ENCODE results near the gene CARD14. TPM values are rescaled to one million over a fixed set of nuclear protein-coding genes. Genes with fewer than 3 reads are reported as not detected.

CARD14 gene
- total RNA-seq, 1 experiment from 2014 or later: not detected

DNA sequence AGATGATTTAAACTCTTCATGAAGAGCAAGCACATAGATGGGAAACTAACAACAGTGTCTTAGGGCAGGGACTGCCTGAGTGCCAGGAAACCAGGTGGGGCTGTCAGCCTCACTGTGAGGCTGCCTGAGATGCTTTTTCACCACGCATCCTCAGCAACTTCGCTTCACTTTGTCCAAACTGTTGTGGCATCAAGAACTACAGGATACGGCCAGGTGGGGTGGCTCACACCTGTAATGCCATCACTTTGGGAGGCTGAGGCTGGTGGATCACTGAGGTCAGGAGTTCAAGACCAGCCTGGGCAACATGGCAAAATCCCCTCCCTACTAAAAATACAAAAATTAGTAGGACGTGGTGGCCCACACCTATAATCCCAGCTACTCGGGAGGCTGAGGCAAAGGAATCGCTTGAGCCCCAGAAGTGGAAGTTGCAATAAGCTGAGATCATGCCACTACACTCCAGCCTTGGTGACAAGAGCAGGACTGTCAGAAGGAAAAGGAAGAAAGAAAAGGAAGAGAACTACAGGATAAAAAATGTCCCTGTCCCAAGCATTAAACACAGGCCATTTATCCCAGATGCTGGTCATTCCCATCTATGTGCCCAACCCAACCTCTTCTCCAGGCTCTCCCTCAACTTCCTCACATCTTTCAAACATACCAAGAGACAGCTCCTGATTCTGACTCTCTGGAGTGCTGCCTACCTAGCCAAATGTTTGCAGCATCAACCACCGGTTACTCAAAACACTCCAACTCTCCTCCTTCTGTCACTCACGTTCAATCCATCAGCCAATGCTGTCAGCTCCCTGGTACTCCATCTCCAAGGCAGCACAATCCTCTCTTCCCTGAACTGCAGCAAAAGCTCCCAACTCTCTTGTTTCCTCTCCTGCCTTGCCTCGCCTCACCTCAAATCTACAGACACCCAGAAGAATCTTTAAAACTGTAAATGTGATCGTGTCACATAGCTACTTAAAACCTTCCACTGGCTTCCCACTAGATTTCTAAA is 24.5 kb upstream of the CARD14 start:
- peaks cover 63% of the 10 kb centered on the region for H3K36me3 Mint-ChIP-seq (ENCODE audit: insufficient read depth, unreplicated experiment)

DNA sequence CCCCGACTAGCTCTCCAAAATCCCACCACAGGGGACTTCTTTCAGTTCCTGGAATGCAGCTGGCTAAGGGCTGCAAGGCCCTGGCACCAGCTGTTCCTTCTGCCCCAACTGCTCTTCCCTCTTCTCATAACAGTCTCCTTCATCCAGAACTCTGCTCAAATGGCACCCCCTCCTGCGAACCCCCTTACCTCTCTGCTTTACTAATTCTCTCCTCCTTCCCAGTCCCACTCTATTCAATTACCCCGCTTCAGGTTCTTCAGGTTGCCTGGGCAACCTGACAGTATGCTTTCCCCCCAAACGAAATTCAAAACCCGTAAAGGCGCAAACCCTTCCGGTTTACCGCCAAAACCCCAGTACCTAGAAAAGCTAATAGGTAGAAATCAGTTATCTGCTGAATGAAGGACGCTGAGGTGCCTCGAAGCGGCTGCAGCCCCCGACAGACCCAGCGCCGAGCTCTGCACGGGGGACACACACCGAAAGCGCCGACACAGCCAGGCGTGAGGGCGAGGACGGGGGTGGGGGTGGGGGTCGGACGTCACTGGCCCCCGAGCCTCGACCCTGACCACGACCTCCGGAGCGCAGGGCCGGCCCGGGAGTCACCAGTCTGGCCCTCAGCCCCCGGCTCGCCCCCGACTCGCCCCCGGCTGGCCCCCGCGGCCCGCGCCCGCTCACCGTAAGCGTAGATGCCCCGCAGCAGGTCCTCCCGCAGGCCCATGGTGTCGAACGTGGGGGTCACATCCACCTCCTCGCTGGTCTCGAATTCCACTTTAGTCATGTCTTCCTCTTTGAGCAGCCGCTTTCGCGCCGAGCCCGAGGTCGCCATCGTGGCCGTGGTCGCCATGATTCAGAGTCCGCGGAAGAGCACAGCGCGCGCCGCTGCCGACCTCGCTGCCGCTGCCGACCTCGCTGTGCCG is 23.5 kb upstream of the CARD14 start:
- intact Hi-C loops (cut with micrococcal nuclease): loop anchor here (2.0 to 5.0 kb wide), 2 partner anchors 40 to 106 kb away; no protein-coding TSS in a partner anchor
- peaks cover 15% of the 10 kb centered on the region for H3K4me1 Mint-ChIP-seq (ENCODE audit: insufficient read depth, unreplicated experiment)
- H3K4me3 Mint-ChIP-seq (ENCODE audit: unreplicated experiment): peak overlapping the region; percentile 84
- no peaks in the 10 kb centered on the region for H3K9me3 Mint-ChIP-seq (ENCODE audit: unreplicated experiment)
- peaks cover 54% of the 10 kb centered on the region for H3K36me3 Mint-ChIP-seq (ENCODE audit: insufficient read depth, unreplicated experiment)
- no peaks in the 10 kb centered on the region for H3K27me3 Mint-ChIP-seq (ENCODE audit: insufficient read depth, unreplicated experiment)
- H3K27ac Mint-ChIP-seq (ENCODE audit: low read depth, unreplicated experiment): peak overlapping the region; percentile 62
- DNase-seq (ENCODE audit: unreplicated experiment): peak; percentile 6
- TF ChIP-seq, protein P1, sequence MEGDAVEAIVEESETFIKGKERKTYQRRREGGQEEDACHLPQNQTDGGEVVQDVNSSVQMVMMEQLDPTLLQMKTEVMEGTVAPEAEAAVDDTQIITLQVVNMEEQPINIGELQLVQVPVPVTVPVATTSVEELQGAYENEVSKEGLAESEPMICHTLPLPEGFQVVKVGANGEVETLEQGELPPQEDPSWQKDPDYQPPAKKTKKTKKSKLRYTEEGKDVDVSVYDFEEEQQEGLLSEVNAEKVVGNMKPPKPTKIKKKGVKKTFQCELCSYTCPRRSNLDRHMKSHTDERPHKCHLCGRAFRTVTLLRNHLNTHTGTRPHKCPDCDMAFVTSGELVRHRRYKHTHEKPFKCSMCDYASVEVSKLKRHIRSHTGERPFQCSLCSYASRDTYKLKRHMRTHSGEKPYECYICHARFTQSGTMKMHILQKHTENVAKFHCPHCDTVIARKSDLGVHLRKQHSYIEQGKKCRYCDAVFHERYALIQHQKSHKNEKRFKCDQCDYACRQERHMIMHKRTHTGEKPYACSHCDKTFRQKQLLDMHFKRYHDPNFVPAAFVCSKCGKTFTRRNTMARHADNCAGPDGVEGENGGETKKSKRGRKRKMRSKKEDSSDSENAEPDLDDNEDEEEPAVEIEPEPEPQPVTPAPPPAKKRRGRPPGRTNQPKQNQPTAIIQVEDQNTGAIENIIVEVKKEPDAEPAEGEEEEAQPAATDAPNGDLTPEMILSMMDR (IDR thresholded peaks at IDR 0.05; ENCODE audit: unreplicated experiment): no peak
- ChIA-PET POLR2A (interaction anchor here (0.6 to 2.3 kb wide), 15 partner anchors 13 to 803 kb away, joined by 3 to 20 read pairs (median 5); partner anchors contain the start of genes GAA and RNF213), CTCF (interaction anchor here (0.7 to 2.2 kb wide), 7 partner anchors 19 to 1953 kb away, joined by 3 to 14 read pairs (median 5); partner anchors contain the start of gene GAA)
- BruUV-seq (replicated peaks): no TSS peak

More for the DNA sequence above, 24.5 kb upstream of the CARD14 start:
- intact Hi-C loops (cut with micrococcal nuclease): loop anchor here (2.0 to 5.0 kb wide), 2 partner anchors 41 to 107 kb away; no protein-coding TSS in a partner anchor
- Mint-ChIP-seq H3K4me3 (ENCODE audit: unreplicated experiment) (peak overlapping the region; percentile 84), H3K27me3 (ENCODE audit: insufficient read depth, unreplicated experiment) (no peaks in the 10 kb centered on the region), H3K27ac (ENCODE audit: low read depth, unreplicated experiment) (peak overlapping the region; percentile 62), H3K9me3 (ENCODE audit: unreplicated experiment) (no peaks in the 10 kb centered on the region), H3K4me1 (ENCODE audit: insufficient read depth, unreplicated experiment) (peaks cover 10% of the 10 kb centered on the region)
- TF ChIP-seq, protein P1 (IDR thresholded peaks at IDR 0.05; ENCODE audit: unreplicated experiment): no peak
- TSS peak; percentile 32 for BruUV-seq (replicated peaks)
- CTCF ChIA-PET: interaction anchor here (0.9 to 2.2 kb wide), 8 partner anchors 18 to 140 kb away, joined by 3 to 14 read pairs (median 4); partner anchors contain the start of gene GAA
- POLR2A ChIA-PET: interaction anchor here (0.7 to 2.3 kb wide), 16 partner anchors 12 to 271 kb away, joined by 3 to 20 read pairs (median 6); partner anchors contain the start of genes GAA and RNF213
- no peak for DNase-seq (ENCODE audit: unreplicated experiment)

DNA sequence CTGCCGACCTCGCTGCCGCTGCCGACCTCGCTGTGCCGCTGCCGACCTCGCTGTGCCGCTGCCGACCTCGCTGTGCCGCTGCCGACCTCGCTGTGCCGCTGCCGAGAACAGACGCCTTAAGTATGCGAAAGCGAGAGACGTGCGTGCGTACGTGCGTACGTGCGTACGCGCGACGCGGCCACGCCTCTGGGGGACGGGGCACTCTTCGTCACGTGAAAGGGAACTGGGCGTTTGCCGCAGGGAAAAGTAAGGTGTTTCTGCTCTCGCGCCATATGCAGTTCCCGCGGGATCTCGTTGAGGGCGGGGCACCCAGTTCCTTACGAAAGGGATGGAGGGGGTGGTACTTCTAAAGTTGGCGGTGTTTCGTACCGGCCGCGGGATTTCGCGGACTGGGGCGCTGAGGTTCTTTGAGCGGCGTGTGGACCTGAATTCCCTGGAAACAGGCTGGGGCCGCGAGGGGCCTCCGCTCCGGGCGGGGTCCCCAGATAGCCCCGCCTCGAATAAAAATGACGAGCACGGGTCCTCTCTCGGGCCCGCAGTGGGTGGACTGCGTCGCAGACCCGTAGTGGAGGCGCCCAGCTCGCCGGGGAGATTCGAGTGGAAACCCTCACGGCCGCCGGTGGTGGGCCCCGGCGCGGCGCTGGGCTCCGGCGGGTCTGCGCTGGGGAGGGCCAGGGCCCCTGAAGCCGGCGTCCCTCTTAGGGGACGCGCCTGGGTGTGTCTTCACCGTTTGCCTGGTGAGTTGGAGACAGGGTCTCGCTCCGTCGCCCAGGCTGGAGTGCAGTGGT is 22.6 kb upstream of the CARD14 start, which contains the start of gene EIF4A3:
TSS of gene EIF4A3 (minus strand) at position 94 of the 788 bp plus-strand sequence. CDS start 167 bp downstream, outside the sequence.
- CTCF ChIA-PET: interaction anchor here (1.0 kb wide), 1 partner anchor 33 kb away, joined by 4 read pairs; no protein-coding TSS in a partner anchor
- DNase-seq (ENCODE audit: unreplicated experiment): peak; percentile 99
- Mint-ChIP-seq H3K27ac (ENCODE audit: low read depth, unreplicated experiment) (peak within 1 kb of the TSS; percentile 62), H3K9me3 (ENCODE audit: unreplicated experiment) (no peaks in the 10 kb centered on the region), H3K4me1 (ENCODE audit: insufficient read depth, unreplicated experiment) (peaks cover 17% of the 10 kb centered on the region), H3K36me3 (ENCODE audit: insufficient read depth, unreplicated experiment) (peaks cover 45% of the 10 kb centered on the region), H3K4me3 (ENCODE audit: unreplicated experiment) (peak within 1 kb of the TSS; percentile 84), H3K27me3 (ENCODE audit: insufficient read depth, unreplicated experiment) (no peaks in the 10 kb centered on the region)
- BruUV-seq (replicated peaks): TSS peak; percentile 74
- intact Hi-C loops (cut with micrococcal nuclease): loop anchor here (2.0 to 5.0 kb wide), 2 partner anchors 40 to 105 kb away; no protein-coding TSS in a partner anchor
- POLR2A ChIA-PET: interaction anchor here (0.6 to 1.9 kb wide), 9 partner anchors 19 to 1310 kb away, joined by 3 to 8 read pairs (median 4); partner anchors contain the start of gene SGSH
- TF ChIP-seq, protein P1 (IDR thresholded peaks at IDR 0.05; ENCODE audit: unreplicated experiment): no peak
